Measurements from ENCODE around the gene KANK2.

The KANK2 gene

GRCh38 chr19:11202488-11203193, 5.3 kb upstream of the KANK2 start:
- TF ChIP-seq TAF1 (IDR thresholded peaks at IDR 0.05; ENCODE audit: borderline replicate concordance, low read depth, low read length) = no peak
- no peak for TF ChIP-seq POLR2A (IDR thresholded peaks at IDR 0.05; ENCODE audit: low read depth, low read length)
- no peak for TF ChIP-seq POLR2AphosphoS5 (IDR thresholded peaks at IDR 0.05; ENCODE audit: low read depth, low read length)
- DNase-seq (ENCODE audit: insufficient read length) = no peak
- FAIRE-seq = no peak

- TF ChIP-seq TAF1 (IDR thresholded peaks at IDR 0.05; ENCODE audit: borderline replicate concordance, low read depth, low read length) (no peak), POLR2A (IDR thresholded peaks at IDR 0.05; ENCODE audit: low read depth, low read length) (no peak), POLR2AphosphoS5 (IDR thresholded peaks at IDR 0.05; ENCODE audit: low read depth, low read length) (no peak)
- no peak for FAIRE-seq
- no peak for DNase-seq (ENCODE audit: insufficient read length)
These were observed 4.4 kb upstream of the KANK2 start for GRCh38 chr19:11201791-11202190.

GRCh38 chr19:11200931-11201330, 3.6 kb upstream of the KANK2 start:
- no peak for FAIRE-seq
- no peak for TF ChIP-seq POLR2A (IDR thresholded peaks at IDR 0.05; ENCODE audit: low read depth, low read length)
- no peak for TF ChIP-seq TAF1 (IDR thresholded peaks at IDR 0.05; ENCODE audit: borderline replicate concordance, low read depth, low read length)
- TF ChIP-seq POLR2AphosphoS5 (IDR thresholded peaks at IDR 0.05; ENCODE audit: low read depth, low read length) = no peak
- DNase-seq (ENCODE audit: insufficient read length) = no peak

GRCh38 chr19:11200015-11200574, 2.8 kb upstream of the KANK2 start:
- no peak for DNase-seq (ENCODE audit: insufficient read length)
- no peak for TF ChIP-seq POLR2AphosphoS5 (IDR thresholded peaks at IDR 0.05; ENCODE audit: low read depth, low read length)
- TF ChIP-seq POLR2A (IDR thresholded peaks at IDR 0.05; ENCODE audit: low read depth, low read length) = no peak
- no peak for TF ChIP-seq TAF1 (IDR thresholded peaks at IDR 0.05; ENCODE audit: borderline replicate concordance, low read depth, low read length)
- FAIRE-seq = no peak

DNA sequence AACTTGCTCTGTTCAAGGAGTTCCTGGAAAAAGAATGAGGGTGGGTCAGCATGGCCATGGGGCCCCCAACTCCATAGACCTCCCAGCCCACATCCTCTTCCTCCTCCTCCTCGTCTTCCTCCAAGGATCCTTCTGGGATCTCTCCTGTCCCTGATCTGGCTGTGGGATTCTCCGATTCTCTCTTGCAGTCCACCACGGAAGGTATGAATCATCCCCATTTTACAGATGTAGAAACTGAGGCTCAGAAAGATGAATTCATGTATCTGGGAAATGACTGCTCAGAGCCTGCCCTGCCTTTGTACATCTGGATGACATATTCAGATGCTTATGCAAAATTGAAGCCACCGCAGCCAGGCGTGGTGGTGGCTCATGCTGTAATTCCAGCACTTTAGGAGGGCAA, 2.2 kb upstream of the KANK2 start:
- no peak for TF ChIP-seq POLR2AphosphoS5 (IDR thresholded peaks at IDR 0.05; ENCODE audit: low read depth, low read length)
- no peak for TF ChIP-seq TAF1 (IDR thresholded peaks at IDR 0.05; ENCODE audit: borderline replicate concordance, low read depth, low read length)
- no peak for TF ChIP-seq POLR2A (IDR thresholded peaks at IDR 0.05; ENCODE audit: low read depth, low read length)
- DNase-seq (ENCODE audit: insufficient read length) (no peak), FAIRE-seq (no peak)

DNA sequence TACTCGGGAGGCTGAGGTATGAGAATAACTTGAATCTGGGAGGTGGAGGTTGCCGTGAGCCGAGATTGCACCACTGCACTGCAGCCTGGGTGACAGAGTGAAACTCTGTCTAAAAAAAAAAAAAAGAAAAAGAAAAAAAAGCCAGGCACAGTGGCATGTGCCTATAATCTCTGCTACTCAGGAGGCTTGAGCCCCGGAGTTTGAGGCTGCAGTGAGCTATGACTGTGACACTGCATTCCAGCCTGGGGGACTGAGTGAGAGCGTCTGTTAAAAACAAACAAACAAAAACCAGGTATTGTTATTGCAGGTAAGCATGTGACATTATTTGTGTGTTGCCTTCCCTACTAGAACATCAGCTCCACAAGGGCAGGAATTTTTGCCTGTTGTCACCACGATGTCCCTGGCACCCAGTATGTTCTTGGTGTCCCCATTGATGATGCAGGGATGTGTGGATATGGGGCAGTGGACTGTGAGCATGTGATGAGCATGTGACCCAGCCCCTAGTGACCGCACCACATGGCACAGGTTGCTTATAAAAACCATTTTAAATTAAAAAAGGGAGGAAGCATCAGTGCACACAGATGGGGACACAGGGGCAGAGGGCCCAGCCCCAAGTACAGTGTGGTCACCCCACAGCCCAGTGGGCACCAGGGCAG, 1.6 kb upstream of the KANK2 start:
- FAIRE-seq (no peak), DNase-seq (ENCODE audit: insufficient read length) (no peak)
- no peak for TF ChIP-seq POLR2A (IDR thresholded peaks at IDR 0.05; ENCODE audit: low read depth, low read length)
- no peak for TF ChIP-seq POLR2AphosphoS5 (IDR thresholded peaks at IDR 0.05; ENCODE audit: low read depth, low read length)
- TF ChIP-seq TAF1 (IDR thresholded peaks at IDR 0.05; ENCODE audit: borderline replicate concordance, low read depth, low read length) = no peak

GRCh38 chr19:11198175-11198534, 810 bp upstream of the KANK2 start:
- no peak for TF ChIP-seq TAF1 (IDR thresholded peaks at IDR 0.05; ENCODE audit: borderline replicate concordance, low read depth, low read length)
- TF ChIP-seq POLR2A (IDR thresholded peaks at IDR 0.05; ENCODE audit: low read depth, low read length) = no peak
- TF ChIP-seq POLR2AphosphoS5 (IDR thresholded peaks at IDR 0.05; ENCODE audit: low read depth, low read length) = no peak
- DNase-seq (ENCODE audit: insufficient read length) (no peak), FAIRE-seq (no peak)

DNA sequence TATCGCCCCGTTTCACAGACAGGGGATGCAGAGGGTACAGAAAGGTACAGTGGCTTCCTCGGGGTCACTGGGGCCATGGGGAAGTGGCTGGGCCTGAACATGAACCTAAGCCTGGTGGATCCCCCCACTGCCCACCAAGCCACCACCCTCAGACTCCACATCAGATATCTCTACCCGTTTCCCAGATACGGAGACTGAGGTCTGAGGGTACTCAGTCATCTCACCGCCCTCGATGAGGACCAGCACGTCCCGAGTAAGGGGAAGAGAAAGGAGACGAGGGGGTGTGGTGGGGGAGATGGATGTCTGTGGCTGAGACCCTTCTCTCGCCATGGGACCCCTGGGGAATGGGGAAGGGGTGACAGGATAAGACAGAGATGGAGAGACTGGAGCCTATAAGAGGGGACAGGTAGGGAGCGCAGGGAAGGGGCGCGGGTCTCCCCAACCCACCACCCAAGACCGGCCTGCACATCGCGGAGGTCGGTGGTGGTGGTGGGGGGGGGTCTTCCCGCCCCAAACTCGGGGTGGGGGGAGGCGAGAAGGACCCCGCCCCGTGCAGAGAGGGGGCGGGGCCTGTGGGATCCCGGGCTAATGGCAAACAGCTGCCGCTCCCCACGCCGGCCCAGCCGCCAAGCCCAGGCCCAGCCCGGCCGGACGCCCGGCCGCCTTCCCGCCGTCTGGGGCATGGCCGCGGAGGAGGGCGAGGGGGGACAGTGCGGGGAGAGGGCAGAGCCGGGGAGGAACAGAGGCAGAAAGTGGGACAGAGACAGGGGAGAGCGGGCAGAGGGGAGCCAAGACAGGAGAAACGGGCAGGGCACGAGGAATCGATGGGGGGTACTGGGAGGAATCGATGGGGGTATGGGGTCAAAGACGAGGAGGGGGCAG, 698 bp downstream of the KANK2 start:
- DNase-seq (ENCODE audit: insufficient read length) (no peak), FAIRE-seq (no peak)
- no peak for TF ChIP-seq TAF1 (IDR thresholded peaks at IDR 0.05; ENCODE audit: borderline replicate concordance, low read depth, low read length)
- no peak for TF ChIP-seq POLR2A (IDR thresholded peaks at IDR 0.05; ENCODE audit: low read depth, low read length)
- TF ChIP-seq POLR2AphosphoS5 (IDR thresholded peaks at IDR 0.05; ENCODE audit: low read depth, low read length) = no peak

GRCh38 chr19:11195681-11196080, 1.7 kb downstream of the KANK2 start:
- TF ChIP-seq TAF1 (IDR thresholded peaks at IDR 0.05; ENCODE audit: borderline replicate concordance, low read depth, low read length) = no peak
- no peak for TF ChIP-seq POLR2AphosphoS5 (IDR thresholded peaks at IDR 0.05; ENCODE audit: low read depth, low read length)
- no peak for TF ChIP-seq POLR2A (IDR thresholded peaks at IDR 0.05; ENCODE audit: low read depth, low read length)
- DNase-seq (ENCODE audit: insufficient read length) (no peak), FAIRE-seq (no peak)

- no peak for FAIRE-seq
- DNase-seq (ENCODE audit: insufficient read length) = no peak
- TF ChIP-seq TAF1 (IDR thresholded peaks at IDR 0.05; ENCODE audit: borderline replicate concordance, low read depth, low read length) = no peak
- TF ChIP-seq POLR2A (IDR thresholded peaks at IDR 0.05; ENCODE audit: low read depth, low read length) = no peak
- TF ChIP-seq POLR2AphosphoS5 (IDR thresholded peaks at IDR 0.05; ENCODE audit: low read depth, low read length) = no peak
These were observed 2.4 kb downstream of the KANK2 start for GRCh38 chr19:11194656-11195558.

All from GM12892 (cell line).